ENCODE results near the gene PIEZO2.

PIEZO2 gene

GRCh38 chr18:11112286-11112685, 37.1 kb downstream of the PIEZO2 start:
- DNase-seq = no peak

GRCh38 chr18:11110509-11110908, 38.9 kb downstream of the PIEZO2 start:
- no peak for DNase-seq

- no peak for DNase-seq
Measured at GRCh38 chr18:11108947-11109346, 40.4 kb downstream of the PIEZO2 start.

GRCh38 chr18:11106894-11107293, 42.5 kb downstream of the PIEZO2 start:
- DNase-seq = no peak

- no peak for DNase-seq
Measured at GRCh38 chr18:11105463-11105862, 43.9 kb downstream of the PIEZO2 start.

GRCh38 chr18:11104307-11104706, 45.1 kb downstream of the PIEZO2 start:
- no peak for DNase-seq

GRCh38 chr18:11096839-11097750, 52.3 kb downstream of the PIEZO2 start:
- DNase-seq = no peak

GRCh38 chr18:11096411-11096810, 53.0 kb downstream of the PIEZO2 start:
- DNase-seq = no peak

GRCh38 chr18:11095674-11096293, 53.6 kb downstream of the PIEZO2 start:
- DNase-seq = no peak

GRCh38 chr18:11095211-11095610, 54.2 kb downstream of the PIEZO2 start:
- DNase-seq = no peak

GRCh38 chr18:11091746-11092145, 57.6 kb downstream of the PIEZO2 start:
- DNase-seq = no peak

GRCh38 chr18:11089931-11090715, 59.2 kb downstream of the PIEZO2 start:
- no peak for DNase-seq

- DNase-seq = no peak
Measured at GRCh38 chr18:11081009-11081532, 68.3 kb downstream of the PIEZO2 start.

GRCh38 chr18:11078491-11078890, 70.9 kb downstream of the PIEZO2 start:
- no peak for DNase-seq

- DNase-seq = no peak
Measured at GRCh38 chr18:11077548-11078187, 71.7 kb downstream of the PIEZO2 start.

- DNase-seq = no peak
Measured at GRCh38 chr18:11074889-11075288, 74.5 kb downstream of the PIEZO2 start.

- no peak for DNase-seq
Measured at GRCh38 chr18:11073971-11074370, 75.4 kb downstream of the PIEZO2 start.

- no peak for DNase-seq
Measured at GRCh38 chr18:11072632-11073031, 76.7 kb downstream of the PIEZO2 start.

- no peak for DNase-seq
Measured at GRCh38 chr18:11071300-11071699, 78.1 kb downstream of the PIEZO2 start.

- DNase-seq = no peak
Measured at GRCh38 chr18:11070593-11070992, 78.8 kb downstream of the PIEZO2 start.

- DNase-seq = no peak
Measured at GRCh38 chr18:11066038-11066437, 83.3 kb downstream of the PIEZO2 start.

GRCh38 chr18:11064727-11065460, 84.5 kb downstream of the PIEZO2 start:
- no peak for DNase-seq
